Prostate gland (tissue), 2 donors: ENCODE data around the gene TMEM134. TPM values are rescaled to one million over a fixed set of nuclear protein-coding genes. Genes with fewer than 3 reads are reported as not detected.

Experiments used
- DNase-seq: peaks from one replicate; pipeline ENCODE4 v3.0.0-alpha.2; 2019; ENCODE audit warnings: low spot score
- H3K27ac ChIP-seq, 2 donors: fragments of 200-600 bp; sonication (generic); 2 replicates each; pipeline ENCODE4 v1.5.1; 2017 to 2019
- H3K27me3 ChIP-seq: fragments of 200-600 bp; sonication (generic); replicated peaks from 2 replicates; pipeline ENCODE4 v1.5.1; 2019; ENCODE audit not compliant: insufficient read depth
- H3K36me3 ChIP-seq, 2 donors: fragments of 200-600 bp; sonication (generic); 1 replicate in 1 of 2; 2 replicates in 1 of 2; pipeline versions ENCODE4 v1.5.1 to v1.8.1; 2017 to 2019
- H3K4me1 ChIP-seq: fragments of 200-600 bp; sonication (generic); replicated peaks from 2 replicates; pipeline ENCODE4 v1.5.1; 2019
- H3K4me3 ChIP-seq, 2 donors: fragments of 200-600 bp; sonication (generic); 2 replicates each; pipeline ENCODE4 v1.5.1; 2017 to 2019
- H3K9me3 ChIP-seq: fragments of 200-600 bp; sonication (generic); 2 replicates; pipeline ENCODE4 v1.5.1; 2017
- CTCF ChIP-seq, 4 experiments: fragments of 200-600 bp in 2 of 4; fragments of 450-650 bp in 2 of 4; sonication (generic) in 2 of 4; IDR thresholded peaks; 1 replicate in 3 of 4; 2 replicates in 1 of 4; pipeline ENCODE4 v1.5.1; 2016 to 2019; ENCODE audit warnings: antibody characterized with exemption in 4 of 4, mild to moderate bottlenecking in 2 of 4, moderate library complexity in 2 of 4
- POLR2A ChIP-seq: fragments of 450-650 bp; IDR thresholded peaks from one replicate; pipeline ENCODE4 v1.6.1; 2016; ENCODE audit warnings: antibody characterized with exemption, mild to moderate bottlenecking
- POLR2AphosphoS5 ChIP-seq: sonication (generic); formaldehyde crosslinking; IDR thresholded peaks from one replicate; pipeline ENCODE4 v1.6.1; 2017; ENCODE audit warnings: antibody characterized with exemption
- WGBS: methylation state at CpG from one replicate; pipeline ENCODE4 v1.1.5; 2018; 5-methylcytosine and 5-hydroxymethylcytosine counted together
- intact Hi-C: fragments of 100-400 bp; cut with DNase I; formaldehyde crosslinking; loops from one replicate; pipeline ENCODE4 v1.14.2; 2022
- total RNA-seq, 2 donors: library from RNA; depleted of rRNA; stranded (reverse); fragments of >200 nt; gene quantifications; one replicate each; pipeline ENCODE4 v1.1.0, GENCODE V29; 2016

The TMEM134 gene
- total RNA-seq, 2 donors from 2014 or later = 106 to 402 TPM

- intact Hi-C loops = no loop called here
- WGBS = 92% methylated on average over 3 of the region's 3 CpGs
- H3K4me3 ChIP-seq = no peak within 1 kb of the TSS
- no peaks in the 10 kb centered on the region for H3K27me3 ChIP-seq
- H3K4me1 ChIP-seq = no peaks in the 10 kb centered on the region
- no peaks in the 10 kb centered on the region for H3K36me3 ChIP-seq
- no peak for TF ChIP-seq CTCF (IDR thresholded peaks at IDR 0.05)
- TF ChIP-seq POLR2AphosphoS5 = no peak
- no peak for TF ChIP-seq POLR2A
- no peak for DNase-seq
- no peaks in the 10 kb centered on the region for H3K9me3 ChIP-seq
- no peak within 1 kb of the TSS for H3K27ac ChIP-seq
Measured at GRCh38 chr11:67455054-67455453, 14.0 kb downstream of the TMEM134 start, which contains the start of gene CABP4. Gene CABP4, plus strand, starts transcription at chr11:67455354. Its CDS starts 70 bp downstream, at chr11:67455424.

GRCh38 chr11:67453816-67454732 is 15.0 kb downstream of the TMEM134 start:
- 88% methylated on average over 21 of the region's 21 CpGs for WGBS
- no peak for DNase-seq
- Histone ChIP-seq H3K27me3 (no peaks in the 10 kb centered on the region), H3K4me1 (no peaks in the 10 kb centered on the region), H3K36me3 (no peaks in the 10 kb centered on the region), H3K4me3 (no peak overlapping the region), H3K9me3 (no peaks in the 10 kb centered on the region), H3K27ac (no peak overlapping the region)
- TF ChIP-seq CTCF (IDR thresholded peaks at IDR 0.05) = no peak
- intact Hi-C loops = no loop called here

- Histone ChIP-seq H3K36me3 (no peaks in the 10 kb centered on the region), H3K27ac (peak within 1 kb of the TSS; percentile 39 to 53), H3K27me3 (no peaks in the 10 kb centered on the region), H3K4me1 (no peaks in the 10 kb centered on the region), H3K9me3 (no peaks in the 10 kb centered on the region), H3K4me3 (no peak within 1 kb of the TSS)
- 62% methylated on average over 27 of the region's 33 CpGs for WGBS
- intact Hi-C loops = no loop called here
- TF ChIP-seq POLR2A (no peak), CTCF (IDR thresholded peaks at IDR 0.05) (peak in 1 of 4 experiments; percentile 23)
- no peak for DNase-seq
Measured at GRCh38 chr11:67452141-67452952, 16.7 kb downstream of the TMEM134 start, which contains the start of gene GPR152. Gene GPR152, minus strand, starts transcription at chr11:67452729. Its CDS starts 5 bp downstream, at chr11:67452724.

GRCh38 chr11:67451658-67451976 is 17.4 kb downstream of the TMEM134 start:
- no peak for DNase-seq
- intact Hi-C loops = no loop called here
- no peak overlapping the region for H3K27ac ChIP-seq
- no peak for TF ChIP-seq CTCF (IDR thresholded peaks at IDR 0.05)
- no peak for TF ChIP-seq POLR2A
- no peak for TF ChIP-seq POLR2AphosphoS5
- H3K9me3 ChIP-seq = no peaks in the 10 kb centered on the region
- H3K4me1 ChIP-seq = no peaks in the 10 kb centered on the region
- 88% methylated on average over 14 of the region's 14 CpGs for WGBS
- H3K27me3 ChIP-seq = no peaks in the 10 kb centered on the region
- no peak overlapping the region for H3K4me3 ChIP-seq
- no peaks in the 10 kb centered on the region for H3K36me3 ChIP-seq
